Heart right ventricle (tissue), 16 donors: ENCODE results near the gene DQX1. TPM values are rescaled to one million over a fixed set of nuclear protein-coding genes. Genes with fewer than 3 reads are reported as not detected.
A peak's percentile ranks its signal among the peaks of the same experiment; 100 is the strongest.

Source experiments
- ATAC-seq, 8 donors: fragments of 200-7000 bp; cut with Tn5 transposase; one replicate each; pipeline ENCODE4 v1.9.1; 2020; ENCODE audit warnings: mild to moderate bottlenecking in 8 of 8, moderate library complexity in 8 of 8, moderate number of reproducible peaks in 1 of 8
- DNase-seq, 2 donors: peaks; one replicate each; pipeline ENCODE4 v3.0.0-alpha.2; 2020
- H3K27ac ChIP-seq, 10 donors: fragments of 200-600 bp; sonication (generic) in 2 of 10; one replicate each; pipeline versions ENCODE4 v1.5.0 to v1.8.0; 2020 to 2022; ENCODE audit warnings: mild to moderate bottlenecking in 3 of 10
- H3K27me3 ChIP-seq, 7 donors: fragments of 200-600 bp; one replicate each; pipeline ENCODE4 v1.8.0; 2021 to 2022; ENCODE audit warnings: mild to moderate bottlenecking in 2 of 7
- H3K36me3 ChIP-seq, 9 donors: fragments of 200-600 bp; sonication (generic) in 1 of 9; one replicate each; pipeline versions ENCODE4 v1.5.0 to v1.8.0; 2020 to 2022; ENCODE audit warnings: mild to moderate bottlenecking in 2 of 9
- H3K4me1 ChIP-seq, 9 donors: fragments of 200-600 bp; sonication (generic) in 1 of 9; one replicate each; pipeline versions ENCODE4 v1.5.0 to v1.8.0; 2020 to 2022; ENCODE audit warnings: mild to moderate bottlenecking in 4 of 9
- H3K4me3 ChIP-seq, 10 donors: fragments of 200-600 bp; sonication (generic) in 2 of 10; one replicate each; pipeline versions ENCODE4 v1.5.0 to v1.8.0; 2020 to 2022; ENCODE audit warnings: mild to moderate bottlenecking in 7 of 10, moderate library complexity in 2 of 10
- H3K9me3 ChIP-seq, 11 donors: fragments of 200-600 bp in 10 of 11; sonication (generic) in 2 of 11; one replicate each; pipeline versions ENCODE4 v1.5.0 to v1.8.0; 2013 to 2022; ENCODE audit warnings: mild to moderate bottlenecking in 2 of 11, control low read depth in 1 of 11, moderate library complexity in 1 of 11
- CTCF ChIP-seq, 9 donors: fragments of 200-600 bp; sonication (generic) in 2 of 9; IDR thresholded peaks; one replicate each; pipeline versions ENCODE4 v1.5.0 to v1.8.0; 2021 to 2022; ENCODE audit warnings: antibody characterized with exemption in 9 of 9, mild to moderate bottlenecking in 5 of 9, moderate library complexity in 1 of 9
- WGBS, 2 donors: extraction: QIAGEN DNeasy Blood & Tissue Kit; methylation state at CpG; one replicate each; pipeline ENCODE4 v1.1.7; 2013; ENCODE audit warnings: inconsistent platforms in 1 of 2; 5-methylcytosine and 5-hydroxymethylcytosine counted together
- intact Hi-C, 10 donors: fragments of 100-400 bp; cut with DNase I; formaldehyde crosslinking; loops; one replicate each; pipeline versions ENCODE4 v1.11.1 to v1.14.2; 2022
- polyA plus RNA-seq, 2 donors: library from polyadenylated mRNA; stranded (reverse); fragments of 200-250 nt; gene quantifications; one replicate each; pipeline ENCODE4 v1.2.3, GENCODE V29; 2013
- total RNA-seq, 10 donors: library from RNA; stranded (reverse); fragmentation: NEBNext Ultra II Directional in 3 of 10; extraction: Animal tissue kit (Norgen Biotek cat#: 25700) in 3 of 10; gene quantifications; one replicate each; pipeline versions ENCODE4 v1.2.1 to v1.2.4, GENCODE V29; 2021 to 2023
- donor health status: Arrhythmogenic right ventricular cardiomyopathy.
- donor health status: ischemic (EF 13 %, LVEDD 7.1; RV severe dilation, severe dysfunction).
- donor health status: healthy with polysubstance abuse.
- donor health status: DM: no; HTN: yes; CAD: no.
- donor health status: DM: no; HTN: no; CAD: no.
- donor health status: ischemic (EF 25% LVEDD 6.9; RV normal size, moderate dysfunction).
- donor health status: ischemic (EF 25% LVEDD 5.7; RV mildly dilated, moderate dysfunction).
- donor health status: healthy.
- donor health status: DM: yes; HTN: yes; CAD: no.
- donor health status: Ischemic cardiomyopathy.
- donor health status: ischemic (EF 35%, LVEDD 5.7; RV mildly dilated, moderate dysfunction).
- donor health status: nonischemic (EF 11% LVEDD 7.7; RV severe dilation, severe dysfunction).
- donor health status: DM: yes; HTN: yes; CAD: no.
- donor health status: PGD.
- donor health status: ischemic (EF 29% LVEDD 5.4; RV normal size, mild dysfunction).
- donor health status: nonischemic (EF 23%, LVEDD 6.1; RV moderate dilation, normal function).

The DQX1 gene
- total and polyA plus RNA-seq, 12 donors = 0.03 to 0.65 TPM; not detected in 10

- 80 to 85% methylated on average over 7 of the region's 7 CpGs for WGBS, 2 donors
- DNase-seq = no peak
- Histone ChIP-seq H3K4me3 (no peak overlapping the region), H3K27me3 (no peaks in the 10 kb centered on the region), H3K9me3 (no peaks in the 10 kb centered on the region), H3K36me3 (peaks cover 0 to 15% (median 0%) of the 10 kb centered on the region in 9 donors), H3K27ac (peak overlapping the region in 1 of 10 donors; percentile 86), H3K4me1 (peaks cover 0 to 21% (median 7%) of the 10 kb centered on the region in 9 donors)
- no peak for TF ChIP-seq CTCF (IDR thresholded peaks at IDR 0.05)
- intact Hi-C loops = no loop called here
- no peak for ATAC-seq
These were observed 12.9 kb upstream of the DQX1 start for GRCh38 chr2:74538881-74539339.

GRCh38 chr2:74537140-74537539 lies 11.1 kb upstream of the DQX1 start:
- ATAC-seq = no peak
- no peak for TF ChIP-seq CTCF (IDR thresholded peaks at IDR 0.05)
- DNase-seq = no peak
- Histone ChIP-seq H3K4me3 (no peak overlapping the region), H3K4me1 (peaks cover 0 to 19% (median 7%) of the 10 kb centered on the region in 9 donors), H3K27me3 (no peaks in the 10 kb centered on the region), H3K27ac (no peak overlapping the region), H3K9me3 (no peaks in the 10 kb centered on the region), H3K36me3 (peaks cover 0 to 33% (median 11%) of the 10 kb centered on the region in 9 donors)
- 62 to 63% methylated on average over 4 of the region's 4 CpGs for WGBS, 2 donors
- intact Hi-C loops = no loop called here

GRCh38 chr2:74536166-74536950 lies 10.3 kb upstream of the DQX1 start:
- H3K4me1 ChIP-seq = peaks cover 6 to 26% (median 9%) of the 10 kb centered on the region in 9 donors
- ATAC-seq (no peak), DNase-seq (no peak)
- WGBS, 2 donors = 89 to 91% methylated on average over 23 of the region's 23 CpGs
- no peak for TF ChIP-seq CTCF (IDR thresholded peaks at IDR 0.05)
- H3K9me3 ChIP-seq = no peaks in the 10 kb centered on the region
- no peak overlapping the region for H3K27ac ChIP-seq
- intact Hi-C loops = no loop called here
- no peak overlapping the region for H3K4me3 ChIP-seq
- H3K36me3 ChIP-seq = peaks cover 0 to 41% (median 12%) of the 10 kb centered on the region in 9 donors
- H3K27me3 ChIP-seq = no peaks in the 10 kb centered on the region

- H3K4me3 ChIP-seq = no peak overlapping the region
- WGBS, 2 donors = 93 to 94% methylated on average over 10 of the region's 10 CpGs
- no peak for ATAC-seq
- H3K36me3 ChIP-seq = peaks cover 0 to 44% (median 12%) of the 10 kb centered on the region in 9 donors
- DNase-seq = no peak
- no peaks in the 10 kb centered on the region for H3K27me3 ChIP-seq
- TF ChIP-seq CTCF (IDR thresholded peaks at IDR 0.05) = no peak
- peaks cover 11 to 28% (median 17%) of the 10 kb centered on the region in 9 donors for H3K4me1 ChIP-seq
- H3K27ac ChIP-seq = no peak overlapping the region
- intact Hi-C loops = no loop called here
- H3K9me3 ChIP-seq = no peaks in the 10 kb centered on the region
These were observed 9.5 kb upstream of the DQX1 start for GRCh38 chr2:74535440-74535965.
